Placental epithelial cell (primary cell): ENCODE results near the gene INTU. TPM values are rescaled to one million over a fixed set of nuclear protein-coding genes. Genes with fewer than 3 reads are reported as not detected.

Experiments
- total RNA-seq: library from RNA; depleted of rRNA; stranded (reverse); fragments of >200 nt; gene quantifications from 2 replicates; pipeline ENCODE4 v1.2.3, GENCODE V29; 2012

Gene INTU
- total RNA-seq, result 13.0 and 13.8 TPM in 2 replicates

GRCh38 chr4:127632420-127633403 is at the start of gene INTU:
TSS of gene INTU (plus strand) at chr4:127632957. CDS start at chr4:127633035, 78 bp downstream.

GRCh38 chr4:127730142-127730913 is 97.6 kb downstream of the INTU start, which contains the start of gene SLC25A31:
TSS of gene SLC25A31 (plus strand) at chr4:127730400. CDS start at chr4:127730546, 146 bp downstream.

Other genes starting within 250 kb of the INTU start
- not detected in 2 replicates for gene SLC25A31, start 97.4 kb downstream of the INTU start, total RNA-seq
- 0.98 and 1.6 TPM in 2 replicates for gene HSPA4L, start 149.4 kb downstream of the INTU start, total RNA-seq
- 4.2 and 6.3 TPM in 2 replicates for gene PLK4, start 247.9 kb downstream of the INTU start, total RNA-seq